GM21423 (cell line): Measurements from ENCODE around the gene ATP5MG.
"Not testable (repeated sequence)": the region's sequence is repeated elsewhere in the genome, so short reads cannot be mapped to it uniquely, and the experiment has no call there.

Experiments used
- ATAC-seq: cut with Tn5 transposase; IDR thresholded peaks from one replicate; pipeline ENCODE4 v1.9.1; 2021; ENCODE audit warnings: mild to moderate bottlenecking, moderate library complexity; ENCODE audit not compliant: unreplicated experiment

The ATP5MG gene, protein sequence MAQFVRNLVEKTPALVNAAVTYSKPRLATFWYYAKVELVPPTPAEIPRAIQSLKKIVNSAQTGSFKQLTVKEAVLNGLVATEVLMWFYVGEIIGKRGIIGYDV

DNA sequence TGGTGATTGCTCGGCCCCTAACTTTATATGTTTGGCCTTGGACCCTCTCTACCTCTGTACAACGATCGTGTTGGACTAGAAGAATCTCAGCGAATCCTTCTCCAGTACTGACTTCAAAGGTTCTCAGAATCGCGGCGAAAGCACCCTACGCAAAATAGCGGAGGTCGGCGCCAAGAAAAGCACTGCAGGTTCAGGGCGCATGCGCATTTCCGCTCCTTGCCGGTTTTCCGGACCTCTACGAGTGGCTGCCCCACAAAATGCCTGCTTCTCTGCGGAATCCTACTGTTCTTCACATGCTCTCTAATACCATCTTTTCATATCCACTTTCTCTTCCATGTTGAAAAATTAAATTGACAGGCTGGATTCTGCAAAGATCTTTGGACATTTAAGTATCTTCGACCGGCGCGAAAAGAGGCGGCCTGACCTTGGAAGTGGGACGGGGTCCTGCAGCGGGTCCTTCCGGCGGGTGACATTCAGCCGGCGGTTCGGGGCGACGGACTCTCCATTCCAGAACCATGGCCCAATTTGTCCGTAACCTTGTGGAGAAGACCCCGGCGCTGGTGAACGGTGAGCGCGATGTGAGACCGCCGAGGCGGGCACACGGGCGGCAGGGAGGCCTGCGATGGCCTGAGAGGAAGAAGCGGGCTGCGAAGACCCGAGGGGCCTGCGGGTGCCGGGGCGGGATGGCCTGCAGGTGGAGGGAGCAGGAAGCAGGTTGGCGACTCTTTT is at the start of gene ATP5MG:
ATP5MG (plus strand) TSS at position 456 of the 729 bp plus-strand sequence; CDS start at position 516, 60 bp downstream.
- ATAC-seq = peak; percentile 61

DNA sequence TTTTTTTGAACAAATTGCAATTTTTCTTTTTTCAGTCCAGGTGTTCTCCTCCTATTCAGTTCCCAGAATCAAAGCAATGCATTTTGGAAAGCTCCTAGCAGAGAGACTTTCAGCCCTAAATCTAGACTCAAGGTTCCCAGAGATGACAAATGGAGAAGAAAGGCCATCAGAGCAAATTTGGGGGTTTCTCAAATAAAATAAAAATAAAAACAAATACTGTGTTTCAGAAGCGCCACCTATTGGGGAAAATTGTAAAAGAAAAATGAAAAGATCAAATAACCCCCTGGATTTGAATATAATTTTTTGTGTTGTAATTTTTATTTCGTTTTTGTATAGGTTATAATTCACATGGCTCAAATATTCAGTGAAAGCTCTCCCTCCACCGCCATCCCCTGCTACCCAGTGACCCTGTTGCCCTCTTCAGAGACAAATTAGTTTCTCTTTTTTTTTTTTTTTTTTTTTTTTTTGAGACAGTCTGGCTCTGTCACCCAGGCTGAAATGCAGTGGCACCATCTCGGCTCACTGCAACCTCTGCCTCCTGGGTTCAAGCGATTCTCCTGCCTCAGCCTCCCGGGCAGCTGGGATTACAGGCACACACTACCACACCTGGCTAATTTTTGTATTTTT is 48.2 kb upstream of the ATP5MG start:
- no peak for ATAC-seq

GRCh38 chr11:118358071-118358470 is 43.3 kb upstream of the ATP5MG start:
- ATAC-seq = no peak

DNA sequence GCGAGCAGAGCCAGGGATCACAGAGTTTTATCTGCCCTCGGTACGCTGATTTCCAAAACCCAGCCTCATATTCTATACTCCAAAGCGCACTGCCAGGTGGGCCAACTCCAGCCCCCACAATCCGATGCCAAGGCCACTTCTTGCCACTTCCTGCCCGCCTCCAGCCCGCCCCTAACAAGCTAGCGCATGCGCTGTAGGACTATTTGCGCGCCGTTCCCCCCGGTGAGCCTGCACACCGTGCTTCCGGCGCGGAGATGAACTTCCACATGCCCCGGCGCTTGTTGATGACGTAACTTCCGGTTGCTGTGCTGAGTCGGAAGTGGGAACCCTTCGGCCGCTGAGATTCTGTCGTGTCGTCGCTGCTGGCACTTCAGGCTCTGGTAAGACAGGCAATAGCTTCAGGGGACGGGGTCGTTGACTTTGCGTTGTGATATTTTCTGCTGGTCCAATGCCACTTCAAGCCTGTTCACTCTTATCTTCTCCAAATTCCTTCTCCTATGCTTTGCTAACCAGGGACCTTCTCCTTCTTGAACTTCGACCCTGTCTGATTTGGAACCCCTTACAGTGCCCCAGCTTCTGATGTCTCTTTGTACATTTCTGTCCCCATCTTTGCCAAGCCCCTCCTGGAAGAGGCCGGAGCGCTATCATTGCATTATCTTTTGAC is 42.0 kb upstream of the ATP5MG start, which contains the start of gene UBE4A:
UBE4A (plus strand) TSS at position 306 of the 664 bp plus-strand sequence. CDS start 5,481 bp downstream, outside the sequence.
- ATAC-seq = peak; percentile 79

GRCh38 chr11:118364956-118365615 is 36.3 kb upstream of the ATP5MG start:
- ATAC-seq = no peak

GRCh38 chr11:118366287-118366686 is 35.1 kb upstream of the ATP5MG start:
- no peak for ATAC-seq

- ATAC-seq = no peak
These were observed 30.6 kb upstream of the ATP5MG start for GRCh38 chr11:118370774-118371173.

DNA sequence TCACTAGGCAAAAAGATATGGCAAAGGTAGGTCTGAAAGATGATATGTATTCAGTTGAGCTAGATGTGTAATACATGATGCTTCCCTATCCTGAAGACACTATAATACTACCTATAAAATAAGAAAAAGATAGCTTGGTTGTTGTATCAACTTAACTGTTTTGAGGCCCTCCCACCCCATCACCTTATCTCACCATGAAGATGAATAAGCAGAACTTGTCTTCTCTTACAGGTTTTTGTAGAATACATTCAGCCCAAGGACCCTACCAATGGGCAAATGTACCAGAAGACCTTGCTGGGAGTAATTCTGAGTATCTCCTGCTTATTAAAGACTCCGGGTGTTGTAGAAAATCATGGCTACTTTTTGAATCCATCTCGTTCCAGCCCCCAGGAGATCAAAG is 28.1 kb upstream of the ATP5MG start:
- ATAC-seq = no peak

- ATAC-seq = no peak
These were observed 27.5 kb upstream of the ATP5MG start for GRCh38 chr11:118373871-118374270.

DNA sequence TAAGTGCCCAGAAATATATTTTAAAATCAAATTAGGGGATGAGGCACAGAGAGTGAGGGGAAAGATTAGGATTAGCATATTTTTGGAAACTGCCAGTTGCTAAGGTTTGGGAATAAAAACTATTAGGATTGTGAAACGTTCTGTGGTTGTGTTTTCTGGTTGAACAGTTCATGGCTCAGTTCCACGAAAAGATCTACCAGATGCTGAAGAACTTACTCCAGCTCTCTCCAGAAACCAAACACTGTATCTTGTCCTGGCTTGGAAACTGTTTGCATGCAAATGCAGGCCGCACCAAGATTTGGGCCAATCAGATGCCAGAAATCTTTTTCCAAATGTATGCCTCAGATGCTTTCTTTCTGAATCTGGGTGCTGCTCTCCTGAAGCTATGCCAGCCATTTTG is 26.7 kb upstream of the ATP5MG start:
- no peak for ATAC-seq

DNA sequence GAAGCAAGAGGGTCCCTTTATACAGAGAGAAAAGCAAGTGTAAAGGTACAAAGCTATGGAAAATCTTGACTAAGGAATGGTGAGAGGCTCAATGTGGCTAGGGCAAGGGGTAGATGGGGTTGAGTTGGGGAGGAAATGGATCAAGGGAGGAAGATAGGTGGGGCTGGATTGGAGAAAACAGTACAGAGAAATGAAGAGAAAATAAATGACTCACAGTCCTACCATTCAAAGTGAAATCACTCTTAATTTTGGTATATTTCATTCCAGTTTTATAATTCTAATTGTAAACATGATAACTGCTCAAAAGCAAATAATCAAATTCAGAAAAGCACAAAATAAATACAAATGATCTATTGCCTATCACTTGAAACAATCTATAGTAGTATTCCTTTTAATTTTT is 25.4 kb upstream of the ATP5MG start:
- ATAC-seq = no peak

DNA sequence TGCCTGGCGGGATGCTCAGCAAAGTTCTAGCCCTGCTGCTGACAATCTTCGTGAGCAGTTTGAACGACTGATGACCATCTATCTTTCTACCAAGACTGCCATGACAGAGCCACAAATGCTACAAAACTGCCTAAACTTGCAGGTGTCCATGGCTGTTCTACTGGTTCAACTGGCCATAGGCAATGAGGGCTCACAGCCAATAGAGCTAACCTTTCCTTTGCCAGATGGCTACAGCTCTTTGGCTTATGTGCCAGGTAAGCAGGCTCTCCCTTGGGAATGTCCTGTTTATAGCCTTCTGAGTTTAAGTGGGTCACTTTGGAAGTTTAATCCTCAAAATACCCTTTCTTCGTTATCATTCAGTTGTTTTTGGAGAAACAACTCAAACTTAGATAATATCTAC is 21.9 kb upstream of the ATP5MG start:
- ATAC-seq = no peak

- no peak for ATAC-seq
These were observed 20.8 kb upstream of the ATP5MG start for GRCh38 chr11:118380571-118380970.

DNA sequence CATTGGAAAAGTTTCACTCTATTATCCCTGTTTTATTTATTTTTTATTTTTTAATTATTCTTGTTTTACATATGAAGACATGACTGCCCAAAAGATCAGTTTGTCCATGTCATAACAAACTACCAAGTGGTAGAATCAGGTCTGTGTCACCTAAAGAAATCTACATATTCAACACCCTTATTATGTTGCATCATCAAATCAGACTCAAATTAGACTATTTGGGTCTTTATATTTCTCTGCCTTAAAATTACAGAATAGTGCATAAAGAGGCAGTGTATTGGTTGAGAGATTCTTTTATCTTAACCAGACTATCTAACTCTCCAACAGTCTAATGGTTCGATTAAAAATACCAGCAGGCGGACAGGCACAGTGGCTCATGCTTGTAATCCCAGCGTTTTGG is 18.5 kb upstream of the ATP5MG start:
- ATAC-seq = no peak

GRCh38 chr11:118383657-118384056 is 17.7 kb upstream of the ATP5MG start:
- no peak for ATAC-seq

DNA sequence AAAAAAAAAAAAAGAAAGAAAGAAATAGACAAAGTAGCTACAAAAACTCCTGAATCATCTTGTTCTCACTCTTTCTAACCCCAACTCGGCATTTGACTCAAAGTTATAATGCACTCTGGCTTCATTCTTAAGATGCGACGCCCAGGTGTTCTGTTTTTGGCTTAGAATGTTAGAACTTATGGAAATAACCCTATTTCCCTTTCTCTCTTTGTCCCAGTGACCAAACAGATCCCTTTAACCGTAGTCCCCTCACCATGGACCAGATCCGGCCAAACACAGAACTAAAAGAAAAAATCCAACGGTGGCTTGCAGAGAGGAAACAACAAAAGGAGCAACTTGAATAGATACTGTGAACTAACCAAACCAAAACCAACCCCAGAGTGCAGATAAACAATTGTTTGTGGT is 5.3 kb upstream of the ATP5MG start:
- ATAC-seq = no peak

- ATAC-seq = no peak
These were observed 4.0 kb upstream of the ATP5MG start for GRCh38 chr11:118397448-118397847.

- ATAC-seq = peak; percentile 36
These were observed 2.4 kb upstream of the ATP5MG start for GRCh38 chr11:118398791-118399559.

DNA sequence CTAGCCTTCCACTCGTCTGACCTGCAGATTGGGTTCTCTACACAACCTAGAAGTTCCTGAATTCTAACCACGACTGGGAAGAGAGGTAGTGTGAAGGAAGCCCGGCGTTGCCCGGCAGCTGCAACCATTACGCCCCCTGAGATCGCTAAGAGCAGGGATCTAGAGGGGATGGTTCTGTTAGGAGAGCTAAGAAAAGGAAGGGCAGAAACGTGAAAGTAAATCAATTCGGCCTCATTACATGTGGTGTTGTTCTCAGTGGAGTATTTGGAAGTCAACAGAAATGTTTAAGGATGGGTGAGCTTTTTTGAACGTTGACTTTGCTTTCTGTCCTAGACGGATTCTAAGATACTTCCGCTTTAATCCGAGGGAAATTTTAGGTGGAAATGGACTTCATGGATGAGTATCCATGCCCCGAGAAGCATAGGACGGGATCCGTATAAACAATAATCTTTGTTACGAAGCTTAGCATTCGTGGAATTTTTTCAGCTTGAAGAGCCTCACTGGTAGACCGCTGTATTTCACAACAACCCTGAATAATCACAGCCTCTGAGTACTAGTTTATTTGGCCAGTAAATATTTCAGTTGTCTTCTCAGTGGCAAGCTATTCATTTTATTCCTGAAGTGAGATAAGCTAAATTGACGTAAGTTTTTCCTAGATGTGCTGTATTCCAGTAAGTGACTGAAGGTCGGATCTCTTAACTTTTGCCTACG is 629 bp downstream of the ATP5MG start:
- ATAC-seq = peak; percentile 13

DNA sequence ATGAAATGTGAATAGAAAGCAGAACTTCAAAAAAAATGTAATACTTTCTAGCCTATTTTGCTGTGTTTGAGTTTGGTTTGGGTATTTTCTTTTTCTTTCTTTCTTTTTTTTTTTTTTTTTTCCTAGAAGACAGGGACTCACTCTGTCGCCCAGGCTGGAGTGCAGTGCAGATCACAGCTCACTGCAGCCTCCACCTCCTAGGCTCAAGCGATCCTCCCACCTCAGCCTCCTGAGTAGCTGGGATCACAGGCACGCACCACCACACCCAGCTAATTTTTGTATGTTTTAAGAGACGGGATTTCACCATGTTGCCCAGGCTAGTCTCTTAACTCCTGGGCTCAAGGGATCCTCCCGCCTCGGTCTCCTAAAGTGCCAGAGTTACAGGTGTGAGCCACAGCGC is 1.2 kb downstream of the ATP5MG start:
- ATAC-seq = not testable (repeated sequence)
